EL (cell line): ENCODE results near the gene PELI2.
A peak's percentile ranks its signal among the peaks of the same experiment; 100 is the strongest.
"Not testable (repeated sequence)": the region's sequence is repeated elsewhere in the genome, so short reads cannot be mapped to it uniquely, and the experiment has no call there.

Source experiments
- DNase-seq: peaks from one replicate; pipeline ENCODE4 v3.0.0-alpha.2; 2016

The PELI2 gene

DNA sequence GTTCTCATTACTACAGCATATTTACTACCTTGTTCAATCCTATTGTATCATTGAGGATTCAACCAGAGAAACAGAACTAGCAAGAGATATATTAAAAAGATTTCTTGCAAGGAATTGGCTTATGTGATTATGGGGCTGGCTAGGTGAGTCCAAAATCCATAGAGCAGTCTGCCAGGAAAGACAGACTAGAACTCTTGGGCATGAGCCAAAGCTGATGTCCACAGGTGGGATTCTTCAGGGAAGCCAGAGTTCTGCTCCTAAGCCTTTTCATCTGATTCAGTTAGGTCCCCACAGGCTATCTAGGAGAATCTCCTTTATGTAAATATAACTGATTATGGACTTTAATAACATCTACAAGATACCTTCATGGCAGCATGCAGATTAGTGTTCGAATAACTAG is 26.0 kb downstream of the PELI2 start:
- no peak for DNase-seq

DNA sequence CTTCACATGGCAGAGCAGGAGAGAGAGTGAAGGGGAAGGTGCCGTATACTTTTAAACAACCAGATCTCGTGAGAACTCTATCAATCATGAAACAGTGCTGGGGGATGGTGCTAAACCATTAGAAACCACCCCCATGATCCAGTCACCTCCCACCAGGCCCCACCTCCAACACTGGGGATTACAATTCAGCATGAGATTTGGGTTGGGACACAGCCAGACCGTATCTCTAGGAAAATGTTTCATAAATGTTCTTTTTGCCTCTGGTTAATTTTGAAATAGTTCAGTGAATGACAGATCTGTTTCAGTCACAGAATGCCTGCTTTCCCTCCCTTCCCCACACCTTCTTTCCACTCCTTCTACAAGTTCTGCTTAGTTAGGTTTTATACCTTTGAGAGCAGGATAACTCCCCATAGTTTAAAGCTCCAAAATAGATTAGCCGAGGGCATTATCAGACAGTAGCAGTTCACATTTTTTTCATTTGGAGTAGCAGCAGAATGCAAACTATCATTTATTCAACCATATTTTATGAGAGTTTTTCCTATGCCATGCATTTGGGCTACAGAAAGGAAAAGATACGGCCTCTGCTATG is 27.1 kb downstream of the PELI2 start:
- no peak for DNase-seq

DNA sequence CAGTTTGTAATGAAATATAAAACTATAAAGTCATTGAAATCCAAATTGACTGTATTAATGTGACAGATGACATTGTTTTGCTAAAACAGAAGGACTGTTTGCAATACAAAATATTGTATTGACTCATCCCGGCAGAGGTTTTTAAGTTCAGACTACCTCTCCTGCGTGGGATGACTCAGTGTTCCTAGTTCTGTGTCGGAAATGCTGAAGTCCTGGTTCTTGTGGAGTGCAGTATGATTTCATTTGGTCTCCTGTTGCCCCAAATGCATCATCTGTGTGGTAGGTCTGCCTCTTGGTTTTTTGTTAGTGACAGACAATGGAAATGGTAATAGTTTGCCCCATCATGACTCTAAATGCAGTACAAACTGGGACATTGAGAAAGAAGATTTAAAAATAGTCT is 27.8 kb downstream of the PELI2 start:
- DNase-seq, result peak; percentile 45

DNA sequence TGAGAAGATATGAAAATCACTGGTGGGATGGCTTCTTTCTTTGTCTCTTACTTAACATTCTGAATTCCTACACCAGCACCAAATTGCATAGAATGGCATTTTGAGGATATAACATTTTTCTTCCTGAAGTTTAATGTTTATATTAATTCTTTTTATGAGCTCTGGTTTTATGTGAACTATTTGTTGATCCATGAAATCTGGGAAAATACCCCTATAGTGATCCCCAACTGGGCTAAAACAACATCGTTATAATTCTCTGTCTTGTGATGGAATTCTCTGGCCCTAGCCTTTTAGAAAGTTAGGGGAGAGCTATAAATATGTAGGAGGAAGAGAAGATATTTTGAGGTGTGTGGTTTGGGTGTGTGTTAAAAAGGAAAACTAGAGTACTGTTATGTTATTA is 29.2 kb downstream of the PELI2 start:
- DNase-seq, result no peak

DNA sequence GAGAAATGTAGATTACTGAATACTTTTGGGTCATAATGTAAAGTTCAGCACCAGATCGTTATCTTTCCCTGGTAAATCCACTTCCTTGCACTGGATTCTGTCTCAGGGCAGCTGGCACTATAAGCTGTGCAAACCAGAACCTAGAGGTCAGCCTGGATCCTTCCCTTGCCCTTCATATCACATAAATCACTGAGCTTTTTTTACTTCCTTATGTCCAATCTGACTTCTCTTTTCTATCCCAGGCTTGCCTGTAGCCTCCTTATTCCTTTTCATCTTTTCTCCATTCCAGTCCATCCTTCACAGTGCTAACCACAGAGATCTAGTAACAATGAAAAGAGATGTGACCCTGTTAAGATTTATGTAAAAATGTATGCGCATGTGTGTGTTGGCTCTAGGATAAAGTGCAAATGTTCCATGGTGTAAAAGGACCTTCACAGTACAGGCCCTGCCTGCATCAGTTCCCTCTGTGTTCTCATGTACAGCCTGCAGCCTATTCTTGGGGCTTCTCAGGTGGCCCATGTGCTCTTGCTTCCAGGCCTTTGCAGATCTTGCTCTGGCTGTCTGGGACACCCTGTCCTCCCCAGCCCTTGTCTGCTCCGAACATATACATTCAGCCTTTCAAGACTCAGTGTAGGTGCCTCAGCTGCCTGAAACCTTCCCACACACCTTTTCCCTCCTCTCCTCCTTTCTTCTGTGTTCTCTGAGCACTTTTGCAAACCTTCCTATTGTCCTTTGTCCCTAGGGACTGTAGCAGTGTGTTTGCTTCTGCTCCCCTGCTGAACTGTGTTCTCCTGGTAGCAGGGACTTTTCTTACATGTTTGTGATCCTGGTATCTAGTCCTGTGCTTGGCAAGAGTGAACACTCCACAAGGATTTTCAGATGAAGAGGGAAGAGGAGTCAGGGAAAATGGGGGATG is 30.0 kb downstream of the PELI2 start:
- no peak for DNase-seq

DNA sequence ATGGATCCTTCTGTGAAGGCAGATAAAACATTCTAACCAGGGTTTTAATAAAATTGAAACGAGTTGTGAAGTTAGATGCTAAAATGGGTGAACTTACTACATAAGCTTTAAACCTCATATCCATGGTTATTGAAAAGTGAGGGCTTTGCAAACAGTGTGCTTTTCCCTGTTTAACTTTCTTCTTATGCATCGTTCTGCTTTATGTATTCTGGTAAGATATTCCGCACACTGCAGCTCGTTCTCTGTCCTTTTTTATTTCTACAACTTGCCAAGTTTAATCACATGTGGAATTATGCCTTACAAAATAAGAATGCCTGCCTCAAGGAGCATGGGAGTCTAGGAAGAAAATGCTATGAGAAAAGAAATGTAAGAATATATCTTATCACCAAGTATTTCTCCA is 30.9 kb downstream of the PELI2 start:
- DNase-seq, result no peak

DNA sequence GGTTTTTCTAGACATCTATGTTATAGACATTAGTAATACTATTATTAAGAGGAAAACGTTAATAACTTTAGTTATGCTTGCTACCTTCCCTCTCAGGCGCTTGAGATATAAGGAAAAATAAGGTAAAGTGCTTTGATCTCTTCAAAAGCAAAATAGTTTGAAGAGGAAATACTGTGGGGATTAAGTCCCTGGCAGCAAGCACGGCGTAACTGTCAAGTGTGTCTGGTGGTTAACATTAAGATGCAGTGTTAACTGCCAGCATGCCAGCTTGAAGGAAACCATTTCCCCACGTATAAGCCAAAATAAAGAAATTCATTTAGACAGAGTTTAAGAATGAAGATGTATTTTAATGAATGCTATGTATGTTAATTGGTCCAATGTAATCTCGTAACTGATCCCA is 31.8 kb downstream of the PELI2 start:
- no peak for DNase-seq

DNA sequence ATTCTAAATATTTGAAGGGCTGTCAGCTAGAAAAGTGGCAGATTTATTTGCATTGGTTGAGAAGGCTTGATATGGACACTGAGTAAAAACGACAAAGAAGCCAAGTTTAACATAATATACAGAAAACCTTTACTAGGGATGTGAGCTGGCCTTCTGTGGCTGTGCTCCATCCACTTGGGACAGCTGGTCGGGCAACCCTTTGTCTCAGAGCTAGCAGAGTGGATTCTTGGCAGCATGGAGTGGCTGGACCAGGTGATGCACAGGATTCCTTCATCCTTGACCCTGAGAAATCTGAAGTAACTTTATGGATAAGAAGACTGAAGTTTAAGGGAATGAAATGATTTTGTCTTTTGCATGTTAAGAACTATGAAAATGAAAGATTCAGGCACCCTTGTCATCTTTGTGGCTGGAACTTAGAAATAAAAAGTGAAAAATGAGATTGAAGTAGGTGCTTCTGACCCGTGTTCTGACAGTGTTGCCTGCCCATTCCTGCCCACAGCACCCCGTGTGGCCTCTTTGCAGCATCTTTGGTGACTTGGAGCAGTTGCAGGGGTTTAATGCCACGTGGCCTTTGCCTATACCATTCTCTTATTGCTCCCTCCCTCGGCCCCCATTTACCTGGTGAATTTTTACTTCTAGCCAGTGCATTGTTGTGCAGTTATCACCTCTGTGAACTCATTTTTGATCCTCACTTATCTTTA is 32.6 kb downstream of the PELI2 start:
- no peak for DNase-seq

DNA sequence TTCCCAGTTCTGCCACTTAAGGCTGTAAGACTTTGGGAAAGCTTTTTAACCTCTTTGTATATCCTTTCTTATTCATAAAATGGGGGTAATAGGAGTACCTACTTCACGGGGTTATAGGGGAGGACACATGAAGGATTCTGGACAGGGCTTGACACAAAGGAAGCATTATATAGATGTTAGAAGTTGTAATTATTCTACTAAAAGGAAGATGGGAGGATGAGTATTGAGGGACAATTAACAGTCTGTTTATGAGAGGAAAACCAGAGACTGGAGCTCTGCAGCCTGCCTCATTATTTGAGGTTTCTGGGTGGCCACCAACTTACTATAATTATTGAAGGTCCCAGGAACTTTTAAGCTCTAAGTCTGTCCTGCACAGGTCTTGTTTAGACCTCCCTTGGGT is 34.0 kb downstream of the PELI2 start:
- no peak for DNase-seq

DNA sequence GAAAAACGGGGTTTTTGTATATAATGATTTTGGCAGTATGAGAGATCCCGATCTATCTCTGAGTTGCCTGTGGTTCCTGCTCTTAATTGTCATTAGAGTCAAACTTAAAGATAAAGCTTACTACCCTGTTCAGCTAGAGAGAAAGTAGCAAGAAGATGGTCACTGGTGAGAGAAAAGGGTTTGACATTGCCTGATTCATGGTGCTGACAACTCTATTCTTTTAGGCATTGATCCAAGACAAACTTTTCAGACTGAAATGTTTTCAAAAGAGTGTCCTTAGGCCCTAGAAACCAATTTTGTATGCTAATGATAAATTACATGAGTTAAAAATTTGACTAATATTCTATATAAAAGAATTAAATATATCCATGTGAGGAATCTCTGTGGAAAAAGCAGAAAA is 35.1 kb downstream of the PELI2 start:
- no peak for DNase-seq

DNA sequence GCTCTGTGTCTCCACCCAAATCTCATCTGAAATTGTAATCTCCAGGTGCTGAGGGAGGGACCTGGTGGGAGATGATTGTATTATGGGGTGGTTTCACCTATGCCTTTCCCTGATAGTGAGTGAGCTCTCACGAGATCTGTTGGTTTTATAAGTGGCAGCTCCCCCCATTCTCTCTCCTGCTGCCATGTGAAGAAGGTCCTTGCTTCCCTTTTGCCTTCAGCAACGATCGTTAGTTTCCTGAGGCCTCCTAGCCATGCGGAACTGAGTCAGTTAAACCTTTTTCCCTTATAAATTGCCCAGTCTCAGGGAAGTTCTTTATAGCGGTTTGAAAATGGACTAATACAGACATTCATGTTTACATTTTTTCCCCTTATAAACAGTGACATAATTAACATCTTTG is 36.1 kb downstream of the PELI2 start:
- no peak for DNase-seq

DNA sequence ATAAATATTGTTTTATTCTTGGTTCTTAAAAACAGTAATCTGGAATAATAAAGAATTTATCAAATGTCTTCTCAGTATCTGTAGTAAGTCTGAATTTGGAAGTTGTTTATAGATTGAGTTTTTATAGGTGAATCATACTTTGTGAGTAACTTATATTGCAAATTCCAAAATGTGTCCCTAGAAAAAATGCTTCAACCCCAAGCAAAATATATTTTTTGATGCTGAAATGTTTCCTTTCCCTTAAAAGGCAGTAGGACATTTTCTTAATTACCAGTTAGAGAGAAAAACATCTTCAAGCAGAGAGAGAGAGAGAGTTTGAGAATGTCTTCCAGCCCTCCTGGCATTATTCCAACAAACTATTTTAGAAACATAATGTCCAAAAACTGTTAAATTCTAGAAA is 37.9 kb downstream of the PELI2 start:
- DNase-seq, result no peak

DNA sequence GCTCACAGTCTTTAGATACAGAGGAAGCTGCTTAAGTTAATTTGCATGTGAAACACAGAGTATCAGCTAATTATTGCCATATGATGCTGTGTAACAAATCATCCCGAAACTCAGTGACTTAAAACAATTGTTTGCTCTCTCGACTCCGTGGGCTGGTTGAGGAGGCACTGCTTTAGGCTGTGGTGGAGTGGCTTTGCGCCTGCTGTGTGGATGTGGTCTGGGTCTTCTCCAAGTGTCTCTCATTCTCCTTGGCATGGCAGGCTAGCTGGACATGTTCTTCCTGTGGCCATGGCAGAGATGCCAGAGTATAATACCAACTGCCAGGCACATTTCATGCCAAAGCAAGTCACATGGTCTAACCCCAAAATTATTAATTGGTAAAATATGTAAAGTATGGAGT is 40.9 kb downstream of the PELI2 start:
- peak; percentile 15 for DNase-seq

DNA sequence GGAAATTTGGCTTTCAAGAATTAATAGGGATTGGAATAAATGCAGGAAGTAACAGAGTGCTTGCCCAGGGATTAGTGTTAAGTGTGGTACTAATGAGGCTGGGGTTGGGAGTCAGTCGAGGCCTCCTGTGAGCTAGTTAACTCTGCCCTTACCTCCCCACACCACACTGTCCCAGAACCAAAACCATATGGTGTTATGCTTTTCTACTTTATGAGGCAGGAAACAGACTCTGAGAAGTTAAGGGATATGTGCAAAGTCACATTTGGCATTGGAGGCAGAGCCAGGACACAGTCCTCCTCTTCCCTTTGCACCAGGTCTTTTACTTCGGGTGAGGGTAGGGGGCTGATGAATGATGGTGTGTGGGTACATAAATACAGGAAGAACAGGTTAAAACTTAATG is 41.9 kb downstream of the PELI2 start:
- no peak for DNase-seq

DNA sequence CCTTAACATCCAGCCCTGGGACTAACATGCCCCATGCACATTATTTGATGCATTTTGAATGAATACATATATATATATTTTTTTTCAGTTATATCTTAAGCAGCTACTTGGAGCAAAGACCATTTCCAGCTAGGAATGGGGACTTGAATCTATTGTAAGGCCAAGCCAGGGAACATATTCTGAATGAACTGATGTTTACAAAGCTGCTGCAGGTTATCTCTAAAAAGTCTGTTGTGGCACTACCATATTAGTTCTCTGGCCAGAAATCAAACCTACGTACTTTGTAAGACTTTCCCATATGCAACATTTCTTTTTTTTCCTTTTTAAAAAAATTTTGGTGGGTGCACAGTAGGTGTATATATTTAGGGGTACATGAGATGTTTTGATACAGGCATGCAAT is 43.4 kb downstream of the PELI2 start:
- no peak for DNase-seq

DNA sequence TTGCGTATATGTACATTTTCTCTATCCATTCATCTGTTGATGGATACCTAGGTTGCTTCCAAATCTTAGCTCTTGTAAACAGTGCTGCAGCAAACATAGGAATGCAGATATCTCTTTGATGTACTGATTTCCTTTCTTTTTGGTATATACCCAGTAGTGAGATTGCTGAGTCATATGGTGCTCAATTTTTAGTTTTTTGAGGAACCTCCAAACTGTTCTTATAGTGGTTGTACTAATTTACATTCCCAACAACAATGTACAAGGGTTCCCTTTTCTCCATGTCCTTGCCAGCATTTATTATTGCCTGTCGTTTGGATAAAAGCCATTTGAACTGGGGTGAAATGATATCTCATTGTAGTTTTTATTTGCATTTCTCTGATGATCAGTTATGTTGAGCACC is 44.3 kb downstream of the PELI2 start:
- no peak for DNase-seq

DNA sequence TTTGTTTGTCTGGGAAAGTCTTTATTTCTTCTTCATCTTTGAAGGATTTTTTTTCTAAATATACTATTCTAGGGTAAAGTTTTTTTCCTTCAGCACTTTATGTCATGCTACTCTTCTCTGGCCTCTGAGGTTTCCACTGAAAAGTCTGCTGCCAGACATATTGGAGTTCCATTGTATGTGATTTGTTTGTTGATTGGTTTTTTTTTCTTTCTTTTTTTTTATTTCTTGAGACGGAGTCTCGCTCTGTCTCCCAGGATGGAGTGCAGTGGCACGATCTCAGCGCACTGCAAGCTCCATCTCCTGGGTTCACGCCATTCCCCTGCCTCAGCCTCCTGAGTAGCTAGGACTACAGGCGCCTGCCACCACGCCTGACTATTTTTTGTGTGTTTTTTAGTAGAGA is 48.4 kb downstream of the PELI2 start:
- DNase-seq, result not testable (repeated sequence)

DNA sequence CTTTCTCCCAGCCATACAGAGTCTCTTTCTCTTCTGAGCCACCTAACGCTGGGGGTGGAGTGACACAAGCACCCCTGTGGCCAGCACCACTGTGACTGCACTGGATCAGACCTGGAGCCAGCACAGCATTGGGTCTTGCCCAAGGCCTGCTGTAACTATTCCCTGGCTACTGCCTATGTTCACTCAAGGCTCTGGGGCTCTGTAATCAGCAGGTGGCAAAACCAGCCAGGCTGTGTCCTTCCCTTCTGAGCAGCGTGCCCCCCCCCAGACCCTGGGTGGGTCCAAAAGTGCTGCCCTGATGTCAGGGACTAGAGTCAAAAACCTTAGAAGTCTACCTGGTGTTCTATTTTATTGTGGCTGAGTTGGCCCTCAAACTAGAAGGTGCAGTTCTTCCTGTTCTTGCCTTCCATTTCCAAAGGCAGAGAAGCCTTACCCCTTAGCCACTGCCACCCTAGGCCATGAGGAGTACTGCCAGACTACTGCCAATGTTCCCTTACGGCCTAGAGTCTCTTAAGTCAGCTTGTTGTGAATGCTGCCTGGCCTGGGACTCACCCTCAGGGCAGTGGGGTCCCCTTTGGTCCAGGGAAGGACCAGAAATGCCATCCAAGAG is 49.9 kb downstream of the PELI2 start:
- DNase-seq, result no peak

DNA sequence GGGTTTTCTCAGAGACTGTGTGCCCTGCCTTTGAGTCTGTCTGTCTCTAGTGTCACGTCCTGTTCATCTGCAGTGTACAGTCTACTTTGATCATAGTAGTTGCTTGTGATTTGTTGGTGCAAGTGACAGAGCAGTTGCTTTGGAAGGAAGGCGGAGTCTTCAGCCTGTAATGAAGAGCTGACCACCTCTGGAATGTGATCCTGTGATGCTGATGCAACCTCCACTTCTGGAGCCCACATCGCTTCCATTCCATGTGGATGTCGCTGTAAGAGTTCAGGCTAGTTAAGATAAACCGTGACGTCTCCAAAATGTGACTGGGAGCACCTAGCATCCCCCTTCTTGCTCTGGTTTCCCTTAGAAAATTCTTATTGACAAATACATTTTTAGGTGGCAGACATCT is 51.8 kb downstream of the PELI2 start:
- DNase-seq, result no peak

DNA sequence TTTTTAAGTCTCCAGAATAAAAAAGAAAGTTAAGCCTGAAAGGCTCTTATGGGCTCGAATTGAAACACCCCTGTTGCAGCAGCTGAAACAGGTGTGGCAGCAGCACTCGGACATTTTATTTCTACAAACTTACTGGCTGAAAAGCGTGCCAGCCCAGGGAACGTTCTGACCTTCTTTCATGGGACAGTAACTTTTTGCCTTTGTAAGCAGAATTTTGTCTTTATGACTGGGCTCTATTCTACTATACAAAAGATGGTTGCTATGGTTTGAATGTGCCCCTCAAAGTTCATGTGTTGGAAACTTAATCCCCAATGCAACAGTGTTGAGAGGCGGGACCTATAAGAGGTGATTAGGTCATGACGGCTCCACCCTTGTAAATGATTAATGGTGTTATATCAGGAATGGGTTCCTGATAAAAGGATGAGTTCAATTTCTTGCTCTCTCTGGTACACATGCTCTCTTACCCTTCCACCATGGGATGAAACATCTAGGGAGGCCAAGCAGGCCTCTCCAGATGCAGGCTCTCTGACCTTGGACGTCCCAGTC is 52.7 kb downstream of the PELI2 start:
- no peak for DNase-seq

DNA sequence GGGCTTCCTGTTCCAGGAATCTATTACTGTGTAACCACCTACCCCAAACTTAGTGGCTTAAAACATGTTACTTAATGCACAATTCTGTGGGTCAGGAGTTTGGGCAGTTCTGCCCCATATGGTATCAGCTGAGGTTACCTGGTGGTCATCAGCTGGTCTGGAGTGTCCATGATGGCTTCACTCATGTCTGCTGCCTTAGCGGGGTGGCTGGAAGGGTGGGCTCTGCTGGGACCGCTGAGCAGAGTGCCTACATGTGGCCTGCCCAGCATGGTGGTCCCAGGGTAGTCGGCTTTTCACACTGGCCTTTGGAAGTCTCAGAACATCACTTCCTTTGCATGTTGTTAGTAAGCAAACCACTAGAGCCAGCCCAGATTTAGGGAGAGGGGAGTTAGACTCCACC is 53.9 kb downstream of the PELI2 start:
- no peak for DNase-seq

DNA sequence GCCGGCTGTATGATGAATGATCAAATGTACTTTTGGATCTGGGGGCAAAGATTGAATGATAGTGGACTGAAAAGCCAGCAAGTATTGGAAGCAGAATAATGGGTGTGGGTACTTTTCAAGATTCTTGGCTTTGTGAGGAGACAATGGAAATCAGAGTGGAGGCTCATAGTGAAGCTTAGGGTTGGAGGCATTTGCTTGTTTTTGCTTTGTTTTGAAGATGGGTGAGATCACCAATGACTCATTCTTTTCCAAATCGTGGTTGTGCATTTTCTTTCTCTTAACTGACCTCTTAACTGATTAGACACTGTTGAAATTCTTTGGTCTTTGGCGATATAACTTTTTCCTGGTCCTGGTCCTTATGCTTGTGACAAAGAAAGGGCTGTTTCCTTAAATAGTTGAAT is 54.4 kb downstream of the PELI2 start:
- DNase-seq, result peak; percentile 71

DNA sequence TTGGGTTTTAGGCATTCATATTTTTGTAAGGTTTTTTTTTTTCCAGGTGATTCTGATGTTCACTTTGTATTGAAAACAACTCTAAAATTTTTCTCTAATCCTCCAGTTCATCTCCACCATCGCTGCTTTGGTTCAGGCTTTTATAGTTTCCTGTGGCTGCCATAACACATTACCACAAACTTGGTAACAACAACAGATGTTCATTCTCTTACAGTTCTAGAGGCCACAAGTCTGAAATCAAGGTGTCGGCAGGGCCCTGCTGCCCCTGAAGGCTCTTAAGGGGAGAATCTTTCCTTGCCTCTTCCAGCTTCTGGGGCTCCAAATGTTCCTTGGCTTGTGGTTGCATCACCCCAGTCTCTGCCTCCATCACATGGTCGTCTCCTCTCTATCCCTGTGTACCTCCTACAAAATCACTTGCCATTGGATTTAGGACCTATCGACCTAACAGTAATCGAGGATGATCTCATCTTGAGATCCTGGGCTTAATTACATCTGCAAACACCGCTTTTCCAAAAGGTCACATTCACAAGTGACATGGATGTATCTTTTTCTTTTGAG is 55.2 kb downstream of the PELI2 start:
- no peak for DNase-seq
